Measurements from ENCODE around the gene ACTR10.

DNA sequence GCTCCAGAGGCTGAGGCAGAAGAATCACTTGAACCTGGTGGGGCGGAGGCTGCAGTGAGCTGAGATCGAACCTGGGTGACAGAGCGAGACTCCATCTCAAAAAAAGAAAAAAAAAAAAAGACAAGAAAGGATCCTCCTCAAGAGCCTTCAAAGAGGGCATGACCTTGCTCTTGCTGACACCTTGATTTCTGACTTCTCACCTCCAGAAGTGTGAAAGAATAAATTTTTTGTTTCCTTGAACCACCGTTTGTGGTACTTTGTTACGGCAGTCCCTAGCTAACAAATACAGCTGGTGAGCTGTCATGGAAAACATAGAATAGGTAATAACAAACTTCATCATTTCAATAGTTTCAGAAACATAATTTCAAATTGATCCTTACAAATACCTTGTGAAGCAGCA, 1.9 kb upstream of the ACTR10 start:
- TF ChIP-seq, protein P1, sequence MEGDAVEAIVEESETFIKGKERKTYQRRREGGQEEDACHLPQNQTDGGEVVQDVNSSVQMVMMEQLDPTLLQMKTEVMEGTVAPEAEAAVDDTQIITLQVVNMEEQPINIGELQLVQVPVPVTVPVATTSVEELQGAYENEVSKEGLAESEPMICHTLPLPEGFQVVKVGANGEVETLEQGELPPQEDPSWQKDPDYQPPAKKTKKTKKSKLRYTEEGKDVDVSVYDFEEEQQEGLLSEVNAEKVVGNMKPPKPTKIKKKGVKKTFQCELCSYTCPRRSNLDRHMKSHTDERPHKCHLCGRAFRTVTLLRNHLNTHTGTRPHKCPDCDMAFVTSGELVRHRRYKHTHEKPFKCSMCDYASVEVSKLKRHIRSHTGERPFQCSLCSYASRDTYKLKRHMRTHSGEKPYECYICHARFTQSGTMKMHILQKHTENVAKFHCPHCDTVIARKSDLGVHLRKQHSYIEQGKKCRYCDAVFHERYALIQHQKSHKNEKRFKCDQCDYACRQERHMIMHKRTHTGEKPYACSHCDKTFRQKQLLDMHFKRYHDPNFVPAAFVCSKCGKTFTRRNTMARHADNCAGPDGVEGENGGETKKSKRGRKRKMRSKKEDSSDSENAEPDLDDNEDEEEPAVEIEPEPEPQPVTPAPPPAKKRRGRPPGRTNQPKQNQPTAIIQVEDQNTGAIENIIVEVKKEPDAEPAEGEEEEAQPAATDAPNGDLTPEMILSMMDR (conservative IDR thresholded peaks at IDR 0.05 in 1 of 2, IDR thresholded peaks at IDR 0.05 in 1 of 2; ENCODE audit: extremely low read depth in 1 of 2, insufficient read depth in 1 of 2, low read depth in 1 of 2, low read length in 2 of 2), result no peak
- TF ChIP-seq EZH2 (IDR thresholded peaks at IDR 0.05; ENCODE audit: borderline replicate concordance, low read length), result no peak
